Hepatocyte (in vitro differentiated cells): ENCODE measurements around the gene TBC1D8. TPM values are rescaled to one million over a fixed set of nuclear protein-coding genes. Genes with fewer than 3 reads are reported as not detected.

ENCODE experiments used
- DNase-seq: peaks from one replicate; pipeline ENCODE4 v3.0.0-alpha.2; 2016; ENCODE audit warnings: low spot score
- H2AFZ ChIP-seq: fragments of 200-600 bp; sonication (generic); 2 replicates; pipeline ENCODE4 v1.6.0; 2016; ENCODE audit warnings: antibody characterized with exemption, mild to moderate bottlenecking
- H3K27ac ChIP-seq: fragments of 200-600 bp; sonication (generic); 2 replicates; pipeline ENCODE4 v1.5.1; 2016; ENCODE audit warnings: mild to moderate bottlenecking
- H3K27me3 ChIP-seq: fragments of 200-600 bp; sonication (generic); 2 replicates; pipeline ENCODE4 v1.6.1; 2016
- H3K36me3 ChIP-seq: fragments of 200-600 bp; sonication (generic); replicated peaks from 2 replicates; pipeline ENCODE4 v1.5.1; 2016; ENCODE audit warnings: low read depth; ENCODE audit not compliant: insufficient read depth
- H3K4me1 ChIP-seq: fragments of 200-600 bp; sonication (generic); 2 replicates; pipeline ENCODE4 v1.5.1; 2016; ENCODE audit warnings: mild to moderate bottlenecking, moderate library complexity; ENCODE audit not compliant: insufficient read depth
- H3K4me2 ChIP-seq: fragments of 200-600 bp; sonication (generic); 2 replicates; pipeline ENCODE4 v1.6.0; 2016
- H3K4me3 ChIP-seq: fragments of 200-600 bp; sonication (generic); 2 replicates; pipeline ENCODE4 v1.5.1; 2016; ENCODE audit warnings: mild to moderate bottlenecking
- H3K79me2 ChIP-seq: fragments of 200-600 bp; sonication (generic); 2 replicates; pipeline ENCODE4 v1.6.0; 2017; ENCODE audit warnings: mild to moderate bottlenecking
- H3K9me2 ChIP-seq: fragments of 200-600 bp; sonication (generic); replicated peaks from 2 replicates; pipeline ENCODE4 v1.6.0; 2017; ENCODE audit warnings: mild to moderate bottlenecking; ENCODE audit not compliant: insufficient read depth
- H3K9me3 ChIP-seq: fragments of 200-600 bp; sonication (generic); 2 replicates; pipeline ENCODE4 v1.5.1; 2016; ENCODE audit warnings: low read depth, mild to moderate bottlenecking
- H4K20me1 ChIP-seq: fragments of 200-600 bp; sonication (generic); 2 replicates; pipeline ENCODE4 v1.6.0; 2016; ENCODE audit warnings: mild to moderate bottlenecking; ENCODE audit not compliant: insufficient read depth, poor library complexity, severe bottlenecking
- CTCF ChIP-seq: fragments of 200-600 bp; sonication (generic); IDR thresholded peaks from 2 replicates; pipeline ENCODE4 v1.5.1; 2016; ENCODE audit warnings: antibody characterized with exemption, mild to moderate bottlenecking; ENCODE audit not compliant: poor library complexity
- EZH2 ChIP-seq: fragments of 200-600 bp; sonication (generic); IDR thresholded peaks from 2 replicates; pipeline ENCODE4 v1.6.1; 2016; ENCODE audit warnings: antibody characterized with exemption, mild to moderate bottlenecking, borderline replicate concordance
- EZH2phosphoT487 ChIP-seq: fragments of 200-600 bp; sonication (generic); IDR thresholded peaks from one replicate; pipeline ENCODE4 v1.6.1; 2018; ENCODE audit warnings: antibody characterized with exemption, mild to moderate bottlenecking, low read depth, moderate library complexity; ENCODE audit not compliant: unreplicated experiment, severe bottlenecking
- WGBS: methylation state at CpG from one replicate; pipeline ENCODE4 v1.1.6; 2016; ENCODE audit warnings: low lambda C conversion rate; ENCODE audit errors: missing lambda C conversion rate; 5-methylcytosine and 5-hydroxymethylcytosine counted together
- polyA plus RNA-seq: library from polyadenylated mRNA; unstranded; fragments of >200 nt; fragmentation: Nextera tagmentation; extraction: Ambion mirVana; gene quantifications from 2 replicates; pipeline ENCODE4 v1.2.1, GENCODE V29; 2016
- total RNA-seq: library from RNA; depleted of rRNA; stranded (reverse); fragments of >200 nt; gene quantifications from 2 replicates; pipeline ENCODE4 v1.2.3, GENCODE V29; 2014

TBC1D8 gene
- total and polyA plus RNA-seq, 2 experiments from 2014 or later: 10.1 to 15.8 TPM

- 85% methylated on average over 12 of the region's 12 CpGs for WGBS
- Histone ChIP-seq H3K4me2 (no peak overlapping the region), H3K9me2 (no peaks in the 10 kb centered on the region), H3K9me3 (no peaks in the 10 kb centered on the region), H3K27ac (no peak overlapping the region), H4K20me1 (no peaks in the 10 kb centered on the region), H3K79me2 (peaks cover 16% of the 10 kb centered on the region), H3K36me3 (no peaks in the 10 kb centered on the region), H3K4me1 (no peaks in the 10 kb centered on the region), H2AFZ (no peak overlapping the region), H3K27me3 (no peaks in the 10 kb centered on the region), H3K4me3 (no peak overlapping the region)
- DNase-seq: no peak
- TF ChIP-seq EZH2phosphoT487: no peak
- TF ChIP-seq EZH2: no peak
- no peak for TF ChIP-seq CTCF
Measured at GRCh38 chr2:101089942-101090799, 61.0 kb downstream of the TBC1D8 start.

- no peaks in the 10 kb centered on the region for H3K27me3 ChIP-seq
- 100% methylated on average over 1 of the region's 1 CpG for WGBS
- H3K4me2 ChIP-seq: no peak overlapping the region
- no peaks in the 10 kb centered on the region for H3K36me3 ChIP-seq
- no peak overlapping the region for H3K4me3 ChIP-seq
- peaks cover 12% of the 10 kb centered on the region for H3K79me2 ChIP-seq
- DNase-seq: no peak
- H3K9me3 ChIP-seq: no peaks in the 10 kb centered on the region
- no peak overlapping the region for H3K27ac ChIP-seq
- H3K9me2 ChIP-seq: no peaks in the 10 kb centered on the region
- H2AFZ ChIP-seq: no peak overlapping the region
- TF ChIP-seq EZH2: no peak
- TF ChIP-seq EZH2phosphoT487: no peak
- no peak for TF ChIP-seq CTCF
- H4K20me1 ChIP-seq: no peaks in the 10 kb centered on the region
- H3K4me1 ChIP-seq: no peaks in the 10 kb centered on the region
Measured at GRCh38 chr2:101089419-101089818, 61.8 kb downstream of the TBC1D8 start.

- no peaks in the 10 kb centered on the region for H3K4me1 ChIP-seq
Measured at GRCh38 chr2:101087638-101088037, 63.5 kb downstream of the TBC1D8 start.

More at GRCh38 chr2:101087638-101088037, 63.5 kb downstream of the TBC1D8 start:
- H3K4me2 ChIP-seq: no peak overlapping the region
- no peak overlapping the region for H3K4me3 ChIP-seq
- no peaks in the 10 kb centered on the region for H3K27me3 ChIP-seq
- H3K36me3 ChIP-seq: no peaks in the 10 kb centered on the region
- no peaks in the 10 kb centered on the region for H3K9me3 ChIP-seq
- H3K27ac ChIP-seq: no peak overlapping the region
- H3K9me2 ChIP-seq: no peaks in the 10 kb centered on the region
- H2AFZ ChIP-seq: no peak overlapping the region
- DNase-seq: no peak
- TF ChIP-seq EZH2phosphoT487: no peak
- TF ChIP-seq EZH2: no peak
- no peak for TF ChIP-seq CTCF
- H4K20me1 ChIP-seq: no peaks in the 10 kb centered on the region
- H3K79me2 ChIP-seq: peaks cover 5% of the 10 kb centered on the region
